ENCODE results near the gene CYTH3. TPM values are rescaled to one million over a fixed set of nuclear protein-coding genes. Genes with fewer than 3 reads are reported as not detected.

The CYTH3 gene
- total and polyA plus RNA-seq, 2 of the 13 experiments (the other 11 are each of a cell fraction or from before 2014, with no cell fraction given), result 3.1 to 3.8 TPM

DNA sequence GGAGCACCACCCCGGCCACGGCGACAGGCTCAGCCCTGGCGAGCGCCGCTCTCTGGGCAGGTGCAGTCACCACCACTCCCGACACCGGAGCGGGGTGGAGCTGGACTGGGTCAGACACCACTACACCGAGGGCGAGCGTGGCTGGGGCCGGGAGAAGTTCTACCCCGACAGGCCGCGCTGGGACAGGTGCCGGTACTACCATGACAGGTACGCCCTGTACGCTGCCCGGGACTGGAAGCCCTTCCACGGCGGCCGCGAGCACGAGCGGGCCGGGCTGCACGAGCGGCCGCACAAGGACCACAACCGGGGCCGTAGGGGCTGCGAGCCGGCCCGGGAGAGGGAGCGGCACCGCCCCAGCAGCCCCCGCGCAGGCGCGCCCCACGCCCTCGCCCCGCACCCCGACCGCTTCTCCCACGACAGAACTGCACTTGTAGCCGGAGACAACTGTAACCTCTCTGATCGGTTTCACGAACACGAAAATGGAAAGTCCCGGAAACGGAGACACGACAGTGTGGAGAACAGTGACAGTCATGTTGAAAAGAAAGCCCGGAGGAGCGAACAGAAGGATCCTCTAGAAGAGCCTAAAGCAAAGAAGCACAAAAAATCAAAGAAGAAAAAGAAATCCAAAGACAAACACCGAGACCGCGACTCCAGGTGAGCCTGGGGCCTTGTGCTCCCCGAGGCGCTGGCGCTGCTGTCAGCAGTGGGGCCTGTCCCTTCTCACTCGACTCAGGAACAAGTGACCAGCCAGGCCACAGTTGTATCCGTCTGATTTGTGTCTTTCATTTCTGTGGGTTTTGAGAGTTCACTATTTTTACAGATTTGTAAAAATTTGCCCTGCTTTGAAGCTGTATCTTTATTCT, 117.7 kb downstream of the CYTH3 start:
- intact Hi-C loops (cut with micrococcal nuclease; ENCODE audit: unreplicated experiment) (no loop called here), in situ Hi-C loops (cut with HindIII; ENCODE audit: extremely low pct_ligation_motif_present, low pct_unique_long_range_greater_than_20kb) (no loop called here)
- 97% methylated on average over 31 of the region's 64 CpGs for WGBS (ENCODE audit: low lambda C conversion rate)
- Histone ChIP-seq H3K9me3 (ENCODE audit: low read length) (no peaks in the 10 kb centered on the region), H3K4me1 (ENCODE audit: insufficient read depth, low read length) (no peaks in the 10 kb centered on the region), H3K27me3 (ENCODE audit: control insufficient read depth in 1 of 2, insufficient read depth in 2 of 2, low read length in 2 of 2) (no peaks in the 10 kb centered on the region), H3K4me3 (replicated peaks in 1 of 3; ENCODE audit: insufficient read depth in 1 of 3, low read depth in 2 of 3, low read length in 3 of 3) (no peak overlapping the region), H3K36me3 (replicated peaks in 1 of 2; ENCODE audit: control insufficient read depth in 1 of 2, insufficient read depth in 2 of 2, low read length in 2 of 2) (peaks cover 17 to 53% of the 10 kb centered on the region in 2 experiments; a peak in 4 of 5 replicates), H3K4me2 (ENCODE audit: low read depth, low read length) (no peak overlapping the region), H3K9ac (ENCODE audit: insufficient read depth, low read depth, low read length) (no peak overlapping the region), H2AFZ (ENCODE audit: low read length) (no peak overlapping the region), H3K27ac (ENCODE audit: extremely low read length, insufficient read depth, low read length) (no peak overlapping the region), H3K79me2 (ENCODE audit: insufficient read depth, low read length) (no peaks in the 10 kb centered on the region), H4K20me1 (ENCODE audit: insufficient read depth, low read length) (no peaks in the 10 kb centered on the region)
- POLR2A ChIA-PET, result no interaction called here
- no peak for FAIRE-seq
- ATAC-seq, result no peak
- DNase-seq (ENCODE audit: low spot score), result no peak
- BruUV-seq (replicated peaks), result no TSS peak
- CTCF ChIA-PET (ENCODE audit: low intra/inter-chr PET ratio, low total read pairs), result no interaction called here
- no peak for TF ChIP-seq ZNF589 (CRISPR knock-in tag; conservative IDR thresholded peaks at IDR 0.05)
- TF ChIP-seq, protein P1, sequence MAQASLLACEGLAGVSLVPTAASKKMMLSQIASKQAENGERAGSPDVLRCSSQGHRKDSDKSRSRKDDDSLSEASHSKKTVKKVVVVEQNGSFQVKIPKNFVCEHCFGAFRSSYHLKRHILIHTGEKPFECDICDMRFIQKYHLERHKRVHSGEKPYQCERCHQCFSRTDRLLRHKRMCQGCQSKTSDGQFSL (CRISPR knock-in tag; IDR thresholded peaks at IDR 0.05), result no peak

- Histone ChIP-seq H3K4me3 (replicated peaks in 1 of 3; ENCODE audit: insufficient read depth in 1 of 3, low read depth in 2 of 3, low read length in 3 of 3) (no peak overlapping the region), H3K79me2 (ENCODE audit: insufficient read depth, low read length) (no peaks in the 10 kb centered on the region), H3K27me3 (ENCODE audit: control insufficient read depth in 1 of 2, insufficient read depth in 2 of 2, low read length in 2 of 2) (no peaks in the 10 kb centered on the region), H4K20me1 (ENCODE audit: insufficient read depth, low read length) (no peaks in the 10 kb centered on the region), H3K4me1 (ENCODE audit: insufficient read depth, low read length) (no peaks in the 10 kb centered on the region), H3K27ac (ENCODE audit: extremely low read length, insufficient read depth, low read length) (no peak overlapping the region), H3K36me3 (replicated peaks in 1 of 2; ENCODE audit: control insufficient read depth in 1 of 2, insufficient read depth in 2 of 2, low read length in 2 of 2) (peaks cover 21 to 61% of the 10 kb centered on the region in 2 experiments; a peak in 4 of 5 replicates), H2AFZ (ENCODE audit: low read length) (no peak overlapping the region), H3K9me3 (ENCODE audit: low read length) (no peaks in the 10 kb centered on the region), H3K4me2 (ENCODE audit: low read depth, low read length) (no peak overlapping the region), H3K9ac (ENCODE audit: insufficient read depth, low read depth, low read length) (no peak overlapping the region)
- TF ChIP-seq ZNF235 (CRISPR knock-in tag; IDR thresholded peaks at IDR 0.05; ENCODE audit: borderline replicate concordance), result no peak
- no peak for TF ChIP-seq ZNF430 (CRISPR knock-in tag; IDR thresholded peaks at IDR 0.05)
- no peak for TF ChIP-seq ARNT2 (CRISPR knock-in tag; IDR thresholded peaks at IDR 0.05; ENCODE audit: low read depth)
- no peak for TF ChIP-seq CERS6 (CRISPR knock-in tag; IDR thresholded peaks at IDR 0.05)
- TF ChIP-seq ZNF296 (CRISPR knock-in tag; conservative IDR thresholded peaks at IDR 0.05), result no peak
- no peak for TF ChIP-seq ZNF446 (CRISPR knock-in tag; IDR thresholded peaks at IDR 0.05)
- in situ Hi-C loops (cut with HindIII; ENCODE audit: extremely low pct_ligation_motif_present, low pct_unique_long_range_greater_than_20kb), result no loop called here
- no peak for FAIRE-seq
- no peak for ATAC-seq
- POLR2A ChIA-PET, result no interaction called here
- DNase-seq (ENCODE audit: low spot score), result no peak
- intact Hi-C loops (cut with micrococcal nuclease; ENCODE audit: unreplicated experiment), result no loop called here
- BruUV-seq (replicated peaks), result no TSS peak
- CTCF ChIA-PET (ENCODE audit: low intra/inter-chr PET ratio, low total read pairs), result no interaction called here
- WGBS (ENCODE audit: low lambda C conversion rate), result 95% methylated on average over 38 of the region's 91 CpGs
Observed at GRCh38 chr7:6153646-6154541, 118.5 kb downstream of the CYTH3 start.
